Measurements from ENCODE around the gene PNLDC1.

DNA sequence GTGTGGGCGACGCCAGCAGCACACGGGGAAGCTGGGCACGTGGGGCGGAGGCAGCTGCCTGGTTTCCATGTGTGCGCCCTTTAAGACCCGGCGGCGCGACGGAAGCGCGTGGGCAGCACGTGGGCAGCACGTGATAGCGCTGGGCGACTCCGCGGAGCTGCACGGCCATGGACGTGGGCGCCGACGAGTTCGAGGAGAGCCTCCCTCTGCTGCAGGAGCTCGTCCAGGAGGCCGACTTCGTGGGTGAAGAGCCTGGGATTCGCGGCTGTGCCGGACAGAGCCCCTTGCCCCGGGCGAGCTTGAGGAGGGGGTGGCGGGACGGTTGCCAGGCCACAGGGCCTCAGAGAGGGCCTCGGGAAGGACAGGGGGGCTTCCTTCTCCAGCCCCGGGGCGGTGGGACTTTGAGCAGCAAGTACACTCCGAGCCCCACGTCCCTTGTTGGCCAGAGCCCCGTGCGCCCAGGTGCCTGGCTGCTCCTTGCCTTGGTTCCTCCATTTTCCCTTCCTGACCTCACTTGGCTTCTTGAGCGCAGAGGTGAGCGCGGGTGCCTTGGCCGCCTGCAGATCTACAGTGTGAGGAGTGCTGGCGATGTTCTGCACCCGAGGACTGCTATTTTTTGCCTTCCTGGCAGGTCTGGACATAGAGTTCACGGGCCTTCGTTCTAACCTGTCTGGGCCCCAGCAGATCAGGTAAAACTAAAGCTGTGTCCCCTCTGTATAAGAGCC is at the start of gene PNLDC1:
- TF ChIP-seq SP1 (IDR thresholded peaks at IDR 0.05) (no peak), SUZ12 (IDR thresholded peaks at IDR 0.05) (no peak), ARNT (IDR thresholded peaks at IDR 0.05) (no peak), TARDBP (IDR thresholded peaks at IDR 0.05) (no peak), FOXM1 (IDR thresholded peaks at IDR 0.05; ENCODE audit: borderline replicate concordance) (no peak), BHLHE40 (IDR thresholded peaks at IDR 0.05; ENCODE audit: borderline replicate concordance) (no peak), HDGF (IDR thresholded peaks at IDR 0.05; ENCODE audit: borderline replicate concordance) (no peak), FOXK2 (IDR thresholded peaks at IDR 0.05) (no peak)
